Measurements from ENCODE around the gene UCHL5. TPM values are rescaled to one million over a fixed set of nuclear protein-coding genes. Genes with fewer than 3 reads are reported as not detected.

UCHL5 gene
- total RNA-seq, 4 donors from 2014 or later = 27.1 to 51.4 (median 37.6) TPM

DNA sequence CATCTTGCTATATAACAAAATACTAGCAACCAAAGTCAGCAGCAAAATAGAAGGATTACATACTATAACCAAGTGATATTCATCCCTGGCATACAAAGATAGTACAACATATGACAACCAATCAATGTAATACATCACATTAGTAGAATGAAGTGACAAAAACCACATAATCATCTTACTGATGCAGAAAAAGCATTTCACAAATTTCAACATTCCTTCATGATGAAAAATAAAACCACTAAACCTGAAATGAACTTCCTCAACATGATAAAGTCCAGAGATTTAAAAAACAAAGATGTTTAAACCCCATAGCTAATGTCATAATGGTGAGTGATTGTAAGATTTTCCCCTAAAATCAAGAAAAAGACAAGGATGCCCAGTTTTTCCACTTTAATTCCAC lies 18.8 kb upstream of the UCHL5 start:
- Histone ChIP-seq H3K4me3 (no peak overlapping the region), H3K27me3 (no peaks in the 10 kb centered on the region), H3K27ac (no peak overlapping the region), H3K9me3 (no peaks in the 10 kb centered on the region), H3K4me1 (no peaks in the 10 kb centered on the region), H3K36me3 (peaks cover 0 to 75% (median 16%) of the 10 kb centered on the region in 3 donors)
- intact Hi-C loops (cut with DNase I) = no loop called here
- DNase-seq = no peak
- no peak for TF ChIP-seq POLR2A (IDR thresholded peaks at IDR 0.05)
- TF ChIP-seq, protein P1, sequence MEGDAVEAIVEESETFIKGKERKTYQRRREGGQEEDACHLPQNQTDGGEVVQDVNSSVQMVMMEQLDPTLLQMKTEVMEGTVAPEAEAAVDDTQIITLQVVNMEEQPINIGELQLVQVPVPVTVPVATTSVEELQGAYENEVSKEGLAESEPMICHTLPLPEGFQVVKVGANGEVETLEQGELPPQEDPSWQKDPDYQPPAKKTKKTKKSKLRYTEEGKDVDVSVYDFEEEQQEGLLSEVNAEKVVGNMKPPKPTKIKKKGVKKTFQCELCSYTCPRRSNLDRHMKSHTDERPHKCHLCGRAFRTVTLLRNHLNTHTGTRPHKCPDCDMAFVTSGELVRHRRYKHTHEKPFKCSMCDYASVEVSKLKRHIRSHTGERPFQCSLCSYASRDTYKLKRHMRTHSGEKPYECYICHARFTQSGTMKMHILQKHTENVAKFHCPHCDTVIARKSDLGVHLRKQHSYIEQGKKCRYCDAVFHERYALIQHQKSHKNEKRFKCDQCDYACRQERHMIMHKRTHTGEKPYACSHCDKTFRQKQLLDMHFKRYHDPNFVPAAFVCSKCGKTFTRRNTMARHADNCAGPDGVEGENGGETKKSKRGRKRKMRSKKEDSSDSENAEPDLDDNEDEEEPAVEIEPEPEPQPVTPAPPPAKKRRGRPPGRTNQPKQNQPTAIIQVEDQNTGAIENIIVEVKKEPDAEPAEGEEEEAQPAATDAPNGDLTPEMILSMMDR (IDR thresholded peaks at IDR 0.05) = no peak

DNA sequence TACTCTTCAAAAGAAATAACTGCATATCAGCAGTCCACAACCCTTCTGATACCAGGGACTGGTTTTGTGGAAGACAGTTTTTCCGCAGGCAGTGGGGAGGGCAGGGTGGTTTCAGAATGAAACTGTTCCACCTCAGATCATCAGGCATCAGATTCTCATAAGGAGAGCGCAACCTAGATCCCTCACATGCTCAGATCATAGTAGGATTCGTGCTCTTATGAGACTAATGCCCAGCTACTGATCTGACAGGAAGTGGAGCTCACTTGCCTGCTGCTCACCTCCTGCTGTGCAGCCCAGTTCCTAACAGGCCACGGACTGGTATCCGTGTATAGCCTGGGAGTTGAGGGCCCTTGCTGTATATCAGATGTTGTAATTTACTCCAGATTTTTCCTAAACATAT lies 11.8 kb upstream of the UCHL5 start:
- no peak overlapping the region for H3K27ac ChIP-seq
- peaks cover 0 to 30% (median 0%) of the 10 kb centered on the region in 3 donors for H3K36me3 ChIP-seq
- H3K4me1 ChIP-seq = peaks cover 0 to 12% (median 0%) of the 10 kb centered on the region in 3 donors
- H3K27me3 ChIP-seq = no peaks in the 10 kb centered on the region
- intact Hi-C loops (cut with DNase I) = no loop called here
- TF ChIP-seq POLR2A (IDR thresholded peaks at IDR 0.05) = no peak
- TF ChIP-seq, protein P1 (IDR thresholded peaks at IDR 0.05) = no peak
- H3K9me3 ChIP-seq = no peaks in the 10 kb centered on the region
- no peak for DNase-seq
- 52 to 76% methylated on average over 5 of the region's 5 CpGs for WGBS, 2 donors
- H3K4me3 ChIP-seq = no peak overlapping the region

DNA sequence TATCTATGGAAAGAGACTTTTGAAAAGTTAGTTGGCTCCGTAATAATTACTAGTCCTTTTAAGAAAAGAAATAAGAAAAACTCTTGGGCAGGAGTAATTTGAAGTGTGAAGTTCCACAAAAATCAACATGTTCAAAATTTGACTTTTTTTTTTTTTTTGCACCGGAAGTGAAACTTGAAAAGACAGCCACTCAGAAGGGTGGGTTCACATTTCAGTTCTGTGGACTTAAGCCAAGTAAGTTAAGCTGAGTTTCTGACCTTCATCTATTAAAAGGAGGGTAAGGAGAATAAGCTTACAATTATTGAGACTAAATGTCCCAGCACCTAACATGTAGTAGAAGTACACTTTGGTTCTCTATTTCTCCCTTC lies 11.2 kb upstream of the UCHL5 start:
- intact Hi-C loops (cut with DNase I) = no loop called here
- WGBS, 2 donors = 76 to 89% methylated on average over 2 of the region's 2 CpGs
- TF ChIP-seq, protein P1 (IDR thresholded peaks at IDR 0.05) = no peak
- no peak for TF ChIP-seq POLR2A (IDR thresholded peaks at IDR 0.05)
- Histone ChIP-seq H3K36me3 (peaks cover 0 to 30% (median 0%) of the 10 kb centered on the region in 3 donors), H3K9me3 (no peaks in the 10 kb centered on the region), H3K4me3 (no peak overlapping the region), H3K27ac (no peak overlapping the region), H3K4me1 (peaks cover 0 to 12% (median 0%) of the 10 kb centered on the region in 3 donors), H3K27me3 (no peaks in the 10 kb centered on the region)
- DNase-seq = no peak

DNA sequence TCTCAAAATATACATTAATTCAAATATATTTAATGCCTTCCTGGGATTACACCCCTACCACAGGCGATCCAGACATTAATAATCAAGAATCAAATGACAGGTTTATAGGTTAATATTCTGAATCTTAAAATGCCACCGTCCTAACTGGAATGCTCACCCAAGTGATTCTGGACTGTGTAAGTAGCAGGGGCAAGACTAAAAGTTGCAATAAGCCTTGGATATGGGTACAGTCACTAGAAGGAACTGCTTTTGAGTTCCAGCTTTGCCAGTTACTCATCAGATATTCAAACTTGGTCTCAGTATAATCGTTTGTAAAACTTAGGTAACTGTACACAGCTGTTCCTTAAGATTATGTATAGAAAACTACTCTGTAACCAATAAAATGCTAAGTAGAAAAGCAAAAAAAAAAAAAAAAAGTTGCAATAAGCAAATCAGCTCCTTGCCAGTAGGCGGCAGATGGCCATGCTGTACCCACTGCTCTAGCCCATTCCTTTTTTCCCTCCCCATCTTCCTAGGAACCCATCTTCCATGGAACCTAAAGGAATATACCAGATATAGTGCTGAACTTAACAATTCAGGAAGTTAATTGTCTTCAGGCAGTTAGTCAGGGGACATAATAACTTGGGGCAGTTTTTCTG lies 10.7 kb upstream of the UCHL5 start:
- peaks cover 0 to 12% (median 0%) of the 10 kb centered on the region in 3 donors for H3K4me1 ChIP-seq
- no peak for TF ChIP-seq POLR2A (IDR thresholded peaks at IDR 0.05)
- TF ChIP-seq, protein P1 (IDR thresholded peaks at IDR 0.05) = peak in 1 of 6 experiments; percentile 20
- H3K4me3 ChIP-seq = no peak overlapping the region
- WGBS, 2 donors = 79 to 80% methylated on average over 4 of the region's 4 CpGs
- H3K9me3 ChIP-seq = no peaks in the 10 kb centered on the region
- H3K27me3 ChIP-seq = no peaks in the 10 kb centered on the region
- no peak overlapping the region for H3K27ac ChIP-seq
- intact Hi-C loops (cut with DNase I) = loop anchor here (10.0 kb wide), 1 partner anchor 55 kb away; the partner anchor contains the start of gene CDC73
- H3K36me3 ChIP-seq = peaks cover 0 to 30% (median 0%) of the 10 kb centered on the region in 3 donors
- DNase-seq = no peak

DNA sequence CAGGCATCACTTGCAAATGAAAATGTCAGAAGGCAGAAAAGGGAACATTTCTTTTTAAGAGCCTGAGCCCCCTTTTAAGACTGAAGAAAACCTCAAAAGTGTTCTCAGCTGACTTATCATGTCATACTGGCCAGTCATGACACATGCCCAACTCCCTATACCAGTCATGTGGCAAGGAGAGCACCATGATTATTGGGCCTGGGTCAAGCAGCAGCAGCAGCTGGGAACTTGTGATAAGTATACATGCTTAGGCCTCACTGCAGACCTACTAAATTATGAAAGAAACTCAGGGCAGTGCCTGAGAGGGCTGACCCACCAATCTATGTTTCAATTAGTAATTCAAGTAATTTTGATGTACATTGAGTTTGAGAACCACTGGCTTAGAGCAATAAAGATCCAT lies 8.9 kb upstream of the UCHL5 start:
- Histone ChIP-seq H3K27me3 (no peaks in the 10 kb centered on the region), H3K36me3 (peaks cover 0 to 25% (median 0%) of the 10 kb centered on the region in 3 donors), H3K9me3 (no peaks in the 10 kb centered on the region), H3K4me1 (peaks cover 0 to 19% (median 0%) of the 10 kb centered on the region in 3 donors), H3K4me3 (no peak overlapping the region), H3K27ac (no peak overlapping the region)
- intact Hi-C loops (cut with DNase I) = loop anchor here (10.0 kb wide), 1 partner anchor 57 kb away; the partner anchor contains the start of gene CDC73
- TF ChIP-seq, protein P1 (IDR thresholded peaks at IDR 0.05) = no peak
- TF ChIP-seq POLR2A (IDR thresholded peaks at IDR 0.05) = no peak
- DNase-seq = no peak
